ENCODE data around the gene MYCN.
"Not testable (repeated sequence)": the region's sequence is repeated elsewhere in the genome, so short reads cannot be mapped to it uniquely, and the experiment has no call there.

Gene MYCN

DNA sequence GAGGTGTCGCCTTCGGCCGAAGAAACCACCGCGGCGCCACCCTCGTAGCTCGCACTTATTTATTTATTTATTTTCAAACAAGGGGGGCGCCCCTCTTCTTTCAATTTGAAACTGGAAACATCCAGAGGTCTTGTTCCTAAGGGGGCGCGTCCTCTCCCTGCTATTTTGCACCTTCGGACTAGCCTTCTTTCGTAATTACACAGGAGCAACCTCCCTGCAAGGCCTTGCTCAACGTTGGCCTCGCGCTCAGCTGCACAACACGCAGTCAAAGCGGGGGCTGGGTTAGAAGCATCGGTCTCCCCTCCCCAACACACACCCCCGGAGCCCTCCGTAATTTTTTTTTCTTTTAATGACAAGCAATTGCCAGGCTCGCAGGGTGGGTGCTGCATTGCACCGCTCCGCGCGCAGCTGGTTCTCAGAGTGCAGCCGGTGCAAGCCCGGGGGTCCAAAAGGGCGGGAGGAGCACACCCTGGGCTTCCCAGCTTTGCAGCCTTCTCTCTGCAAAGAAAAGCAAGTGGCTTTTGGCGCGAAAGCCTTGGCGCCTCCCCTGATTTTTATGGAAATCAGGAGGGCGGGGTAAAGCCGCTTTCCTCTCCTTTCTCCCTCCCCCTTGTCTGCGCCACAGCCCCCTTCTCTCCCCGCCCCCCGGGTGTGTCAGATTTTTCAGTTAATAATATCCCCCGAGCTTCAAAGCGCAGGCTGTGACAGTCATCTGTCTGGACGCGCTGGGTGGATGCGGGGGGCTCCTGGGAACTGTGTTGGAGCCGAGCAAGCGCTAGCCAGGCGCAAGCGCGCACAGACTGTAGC, at the start of gene MYCN:
Gene MYCN, plus strand, starts transcription at position 697 of the 807 bp plus-strand sequence. CDS start 1,515 bp downstream, outside the sequence.
- peak in 1 of 2 experiments; percentile 35 for DNase-seq

DNA sequence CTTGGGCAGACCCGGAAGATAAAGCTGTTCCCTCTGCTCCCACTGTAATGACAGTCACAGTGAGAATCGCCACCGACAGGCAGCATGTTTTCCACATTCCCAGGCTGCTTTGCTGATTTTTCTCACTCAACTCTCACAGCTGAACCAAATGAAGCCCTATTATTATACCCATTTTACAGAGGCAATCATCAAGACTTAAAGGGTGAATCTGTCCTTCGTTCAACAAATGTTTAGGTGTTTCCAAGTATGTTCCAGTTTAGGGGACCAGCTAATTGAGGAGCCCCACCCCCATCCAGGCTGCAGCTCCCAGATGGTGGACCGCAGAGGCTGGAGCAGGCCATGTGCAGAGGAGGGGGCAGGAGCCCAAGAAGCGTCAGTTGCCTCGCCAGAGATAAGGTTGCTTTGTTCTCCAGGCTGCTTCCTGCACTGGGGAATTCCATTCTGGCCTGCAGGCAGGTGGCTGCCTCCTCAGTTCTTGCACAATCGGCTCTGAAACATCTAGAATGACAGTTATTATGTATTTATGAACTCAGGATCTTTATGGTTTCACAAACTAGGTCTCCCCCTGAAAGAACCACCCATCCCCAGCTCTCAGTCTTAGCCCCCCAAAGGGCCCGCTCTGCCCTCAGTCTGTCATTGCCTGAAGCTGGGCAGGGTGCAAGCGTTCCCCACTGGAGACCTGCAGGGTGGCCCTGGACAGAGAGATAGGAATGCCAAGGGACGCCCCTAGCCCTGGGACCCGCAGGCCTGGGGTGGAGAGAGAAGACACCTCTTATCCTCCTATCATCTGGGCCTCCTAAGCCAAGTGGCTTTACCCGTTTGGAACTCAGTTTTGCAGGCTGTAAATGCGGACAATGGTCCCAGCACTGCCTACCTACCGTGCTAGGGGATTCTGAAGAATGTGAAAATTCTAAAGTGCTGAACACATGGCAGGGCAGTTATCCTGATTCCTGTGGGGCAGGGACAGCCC, 49.1 kb upstream of the MYCN start:
- no peak for DNase-seq

DNA sequence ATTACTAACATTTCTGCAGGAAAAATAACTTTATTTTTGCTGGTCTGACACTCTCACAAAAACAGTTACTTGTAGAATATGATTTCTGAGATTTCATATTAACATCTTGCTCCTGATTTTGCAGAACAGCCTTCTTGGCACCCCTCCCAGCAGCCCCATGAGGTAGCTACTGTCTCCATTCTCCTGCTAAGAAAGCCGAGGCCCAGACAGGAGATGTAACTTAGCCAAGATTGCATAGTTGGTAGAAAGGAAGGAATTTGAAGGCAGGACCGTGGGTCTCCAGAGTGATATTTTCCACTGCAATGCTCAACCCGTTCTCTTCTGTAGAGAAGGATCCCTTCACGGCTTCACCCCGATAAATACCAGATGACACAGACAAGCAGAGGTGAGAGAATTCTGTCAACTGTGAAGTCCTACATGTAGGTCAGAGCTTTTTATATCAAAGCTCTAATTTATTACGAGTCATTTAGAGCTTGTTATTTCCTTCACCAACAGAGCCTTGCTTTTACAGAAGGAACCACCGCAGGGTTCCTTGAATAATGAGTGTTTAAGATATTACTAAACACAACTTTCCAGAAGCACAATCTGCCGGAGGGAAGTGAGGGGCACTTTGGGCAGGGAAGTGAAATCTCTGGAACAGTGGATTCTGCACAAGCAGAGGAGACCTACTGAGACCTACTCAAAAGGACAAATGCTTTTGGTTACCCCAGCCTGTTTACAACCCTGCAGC, 48.0 kb upstream of the MYCN start:
- DNase-seq: no peak

DNA sequence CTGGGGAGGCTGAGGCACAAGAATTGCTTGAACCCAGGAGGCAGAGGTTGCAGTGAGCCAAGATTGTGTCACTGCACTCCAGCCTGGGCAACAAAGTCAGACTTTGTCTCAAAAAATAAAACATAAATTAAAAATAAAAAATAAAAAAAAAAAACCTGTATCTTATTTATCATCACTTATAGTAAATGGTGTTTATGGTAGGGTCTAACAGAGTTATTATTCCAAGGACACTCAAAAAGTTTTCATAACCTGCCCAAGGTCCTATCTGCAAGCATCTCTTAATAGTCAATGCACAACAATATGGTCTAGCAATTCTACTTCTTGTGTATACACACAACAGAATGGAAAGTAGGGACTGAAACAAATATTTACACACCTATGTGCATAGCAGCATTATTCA, 47.3 kb upstream of the MYCN start:
- no peak for DNase-seq

DNA sequence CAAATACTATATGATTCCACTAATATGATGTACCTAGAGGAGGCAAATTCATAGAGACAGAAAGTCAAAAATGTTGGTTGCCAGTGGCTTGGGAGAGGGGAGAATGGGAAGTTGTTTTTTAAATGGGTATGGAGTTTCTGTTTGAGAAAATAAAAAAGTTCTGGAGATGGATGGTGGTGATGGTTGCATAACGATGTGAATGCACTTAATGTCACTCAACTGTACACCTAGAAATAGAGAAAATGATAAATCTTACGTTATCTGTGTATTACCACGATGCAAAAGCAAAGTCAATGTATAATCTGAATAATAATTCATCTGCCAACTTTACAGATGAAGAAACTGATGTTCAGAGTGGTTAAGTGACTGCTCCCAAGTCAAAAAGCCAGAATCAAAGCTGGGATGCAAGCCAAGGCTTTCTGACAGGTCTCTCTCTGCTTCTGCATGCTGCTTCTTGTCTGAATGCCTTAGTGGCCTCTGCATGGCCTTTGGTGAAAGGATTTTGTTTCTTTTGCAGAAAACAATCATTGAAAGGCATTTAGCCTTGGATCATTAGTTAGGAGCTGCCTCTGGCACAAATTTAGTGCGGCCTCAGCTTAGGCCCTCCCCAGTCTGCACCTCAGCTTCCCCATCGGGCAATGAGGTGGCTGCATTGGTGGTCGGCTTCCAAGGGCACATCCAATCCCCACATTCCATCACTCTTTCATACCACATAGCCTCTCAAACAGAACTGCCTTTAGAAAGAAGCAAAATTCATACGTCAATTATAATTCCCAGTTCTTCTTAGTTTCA, 46.5 kb upstream of the MYCN start:
- DNase-seq: no peak

DNA sequence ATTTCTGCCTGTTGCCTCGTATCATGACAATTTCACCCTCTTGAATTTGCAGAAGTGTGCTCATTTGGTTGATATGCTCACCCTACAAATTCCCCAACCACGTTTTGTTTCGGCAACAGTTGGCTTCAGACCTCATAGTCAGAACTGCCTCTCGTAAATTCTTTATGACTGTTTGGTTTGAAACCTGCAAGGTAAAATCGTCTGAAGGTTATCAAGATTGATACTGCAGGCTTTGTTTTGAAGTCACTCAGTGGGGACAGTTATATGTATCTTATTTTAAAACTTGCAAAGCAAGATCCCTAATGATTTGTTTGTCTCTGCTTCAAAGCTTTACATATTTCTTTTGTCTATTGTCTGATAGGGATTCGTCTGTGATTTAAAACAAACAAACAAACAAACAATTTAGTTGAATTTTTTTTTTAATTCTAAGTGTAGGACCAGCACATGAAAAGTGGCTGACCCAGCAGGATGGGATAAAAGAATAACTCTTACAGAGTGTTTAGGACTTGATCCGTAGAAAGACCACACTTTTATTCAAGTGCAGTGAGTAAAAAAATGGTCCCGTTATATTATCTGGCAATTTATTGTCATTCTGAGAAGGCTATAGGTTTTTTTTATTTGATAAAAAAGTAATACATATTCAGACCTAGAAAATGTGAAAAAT, 45.7 kb upstream of the MYCN start:
- DNase-seq: no peak

DNA sequence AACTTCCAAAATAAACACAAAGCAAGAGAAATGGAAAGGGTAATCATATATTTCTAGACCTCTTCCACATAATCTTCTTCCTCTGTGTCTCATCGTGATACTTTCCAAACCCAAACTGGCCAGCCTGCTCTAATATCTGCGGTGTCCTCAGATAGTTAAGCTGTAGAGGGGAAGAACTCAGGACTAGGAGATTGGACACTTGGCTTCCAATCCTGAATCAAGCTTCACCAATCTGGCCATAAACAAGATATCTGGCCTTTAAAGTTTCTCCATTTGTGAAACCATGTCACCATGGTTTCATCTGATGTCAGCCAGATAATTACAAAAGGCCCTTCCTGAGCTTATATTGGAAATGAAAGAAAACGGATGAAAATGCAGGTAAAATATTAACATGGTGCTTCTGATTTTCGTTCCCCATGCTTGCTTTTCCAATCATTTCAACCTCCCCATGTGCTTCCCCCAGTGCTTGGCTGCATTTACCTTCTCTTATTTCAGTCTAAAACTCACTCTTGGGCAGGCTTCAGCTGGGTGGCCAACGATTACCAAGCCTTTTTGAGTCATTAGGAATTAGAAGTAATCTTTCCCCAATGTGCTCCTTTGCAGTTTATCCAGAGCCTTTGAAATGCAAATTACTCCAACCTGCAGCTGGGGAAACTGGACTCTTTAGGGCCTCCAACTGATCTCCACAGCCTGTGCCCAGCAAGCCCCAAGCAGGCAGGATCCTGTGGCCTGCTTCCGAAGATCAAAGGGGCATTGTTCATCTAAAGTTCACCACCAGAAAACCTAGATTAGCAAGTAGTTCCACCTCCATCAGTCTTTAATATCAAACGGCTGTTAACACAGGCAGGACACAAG, 44.5 kb upstream of the MYCN start:
- DNase-seq: no peak

DNA sequence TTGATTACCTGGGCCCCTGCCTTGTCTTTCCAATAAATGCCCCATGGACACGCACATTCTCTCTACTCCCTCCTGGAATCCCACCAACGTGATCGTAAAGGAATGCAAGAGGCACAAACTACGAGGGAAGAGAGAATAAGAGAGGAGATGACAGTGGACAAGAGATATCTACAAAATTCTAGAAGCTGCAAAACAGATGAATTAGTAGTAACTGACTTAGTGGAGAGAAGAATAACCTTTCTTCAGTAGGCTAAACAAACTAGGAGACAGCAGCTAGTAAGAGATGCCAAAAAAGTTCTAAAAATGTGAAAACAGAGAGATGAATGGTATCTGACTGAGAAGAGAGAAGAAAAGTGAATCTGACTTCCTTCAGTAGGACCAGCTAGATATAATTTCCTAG, 43.5 kb upstream of the MYCN start:
- no peak for DNase-seq

DNA sequence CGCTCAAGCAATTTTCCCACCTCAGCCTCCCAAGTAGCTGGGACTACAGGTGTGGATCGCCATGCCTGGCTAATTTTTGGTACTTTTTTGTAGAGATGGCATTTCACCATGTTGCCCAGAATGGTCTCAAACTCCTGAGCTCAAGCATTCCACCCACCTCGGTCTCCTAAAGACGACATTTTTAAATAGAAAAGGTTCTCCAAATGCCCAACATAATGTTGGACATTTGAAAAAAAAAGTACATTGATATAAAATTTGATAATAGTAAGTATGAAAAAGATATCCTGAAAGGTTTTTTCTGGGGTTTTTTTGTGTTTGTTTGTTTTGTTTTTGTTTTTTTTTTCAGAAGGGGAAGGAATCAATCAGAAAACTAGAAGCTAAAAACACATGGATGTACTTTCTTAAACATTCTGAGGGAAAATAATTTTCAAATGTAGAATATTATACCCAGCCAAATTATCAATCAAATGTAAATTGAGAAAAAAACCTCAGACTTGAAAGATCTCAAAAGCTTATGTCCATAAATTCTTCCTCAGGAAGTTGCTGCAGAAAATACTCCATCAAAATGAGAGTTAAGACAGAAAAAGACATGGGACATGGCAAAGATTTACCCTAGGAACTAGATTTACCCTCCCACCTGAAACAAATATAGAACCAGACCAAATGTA, 42.8 kb upstream of the MYCN start:
- no peak for DNase-seq

DNA sequence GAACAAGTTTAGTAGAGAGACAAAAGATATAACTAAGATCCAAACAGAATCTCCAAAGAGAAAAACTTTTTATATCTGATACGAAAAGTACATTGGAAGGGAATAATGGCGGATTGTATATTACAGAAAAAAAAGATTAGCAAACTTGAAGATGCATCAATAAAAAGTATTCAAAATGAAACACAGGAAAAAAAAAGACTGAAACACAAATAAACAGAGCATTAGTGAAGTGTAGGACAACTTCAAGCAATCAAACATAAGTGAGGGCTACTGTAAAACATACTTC, 41.1 kb upstream of the MYCN start:
- DNase-seq: no peak

DNA sequence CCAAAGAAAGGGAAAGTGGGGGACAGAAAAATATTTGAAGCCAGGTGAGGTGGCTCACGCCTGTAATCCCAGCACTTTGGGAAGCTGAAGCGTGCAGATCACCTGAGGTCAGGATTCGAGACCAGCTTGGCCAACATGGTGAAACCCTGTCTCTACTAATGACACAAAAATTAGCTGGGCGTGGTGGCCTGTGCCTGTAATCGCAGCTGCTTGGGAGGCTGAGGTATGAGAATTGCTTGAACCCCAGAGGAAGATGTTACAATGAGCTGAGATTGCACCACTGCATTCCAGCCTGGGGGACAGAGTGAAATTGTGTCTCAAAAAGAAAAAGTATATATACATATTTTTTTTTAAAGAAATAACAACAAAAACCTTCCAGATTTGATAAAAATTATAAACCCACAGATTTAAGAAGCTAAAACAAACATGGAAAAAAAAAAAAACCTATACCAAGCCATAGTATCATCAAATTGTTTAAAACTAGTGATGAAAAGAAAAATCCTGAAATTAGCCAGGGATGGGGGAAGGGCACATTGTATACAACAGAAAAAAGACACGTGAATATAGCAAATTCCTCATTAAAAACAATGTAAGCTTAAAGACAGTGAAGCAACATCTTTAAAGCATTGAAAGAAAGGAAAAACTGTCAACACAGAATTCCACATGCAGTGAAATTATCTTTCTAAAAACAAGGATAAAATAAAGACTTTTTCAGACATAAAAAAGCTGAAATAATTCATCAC, 40.4 kb upstream of the MYCN start:
- DNase-seq: no peak

DNA sequence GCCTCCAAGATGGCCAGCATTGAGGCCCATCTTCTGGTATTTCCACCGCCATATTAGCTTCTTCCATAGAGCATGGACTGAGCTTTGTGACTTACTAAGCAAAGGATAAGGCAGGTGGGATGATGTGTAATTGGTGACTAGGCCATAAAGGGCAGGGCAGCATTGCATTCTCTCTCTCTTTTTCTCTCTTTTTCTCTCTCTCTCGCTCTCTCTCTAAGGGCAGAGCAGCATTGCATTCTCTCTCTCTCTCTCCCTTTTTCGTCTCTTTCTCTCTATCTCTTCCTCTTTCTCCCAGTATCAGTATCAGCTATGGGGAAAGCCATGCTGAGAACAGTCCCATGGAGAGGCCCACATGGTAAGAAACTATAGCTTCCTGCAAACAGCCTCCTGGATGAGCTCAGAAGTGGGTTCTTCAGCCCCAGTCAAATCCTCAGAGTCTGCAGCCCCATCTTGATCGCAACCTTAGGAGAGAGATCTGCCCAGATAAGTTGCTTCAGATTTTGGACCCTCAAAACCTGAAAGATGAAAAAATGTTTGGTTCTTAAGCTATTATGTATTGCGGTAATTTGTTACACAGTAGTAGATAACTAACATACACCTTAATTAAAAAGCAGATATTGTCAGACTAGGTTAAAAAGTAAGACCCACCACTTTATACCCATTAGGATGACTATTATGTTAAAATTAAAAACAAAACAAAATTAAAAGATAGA, 39.1 kb upstream of the MYCN start:
- DNase-seq: no peak

DNA sequence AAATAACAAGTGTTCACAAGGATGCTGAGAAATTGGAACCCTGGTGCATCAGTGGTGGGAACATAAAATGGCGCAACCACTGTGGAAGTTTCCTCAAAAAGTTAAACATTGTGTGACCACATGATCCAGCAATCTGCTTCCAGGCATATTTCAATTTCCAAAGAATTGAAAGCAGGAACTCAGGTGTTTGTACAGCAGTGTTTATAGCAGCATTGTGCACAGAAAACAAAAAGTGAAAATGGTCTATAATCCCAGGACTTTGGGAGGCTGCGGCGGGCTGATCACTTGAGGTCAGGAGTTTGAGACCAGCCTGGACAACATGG, 38.6 kb upstream of the MYCN start:
- no peak for DNase-seq

DNA sequence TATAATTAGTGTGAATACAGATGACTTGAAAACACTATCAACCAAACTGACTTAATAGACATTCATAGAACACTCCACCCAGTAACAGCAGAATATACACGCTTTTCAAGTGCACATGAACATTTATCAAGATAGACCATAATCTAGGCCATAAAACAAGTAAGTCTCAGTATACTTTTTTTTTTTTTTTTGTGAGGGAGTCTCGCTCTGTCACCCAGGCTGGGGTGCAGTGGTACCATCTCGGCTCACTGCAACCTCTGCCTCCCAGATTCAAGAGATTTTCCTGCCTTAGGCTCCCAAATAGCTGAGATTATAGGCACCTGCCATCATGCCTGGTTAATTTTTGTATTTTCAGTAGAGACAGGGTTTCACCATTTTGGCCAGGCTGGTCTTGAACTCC, 36.4 kb upstream of the MYCN start:
- not testable (repeated sequence) for DNase-seq

DNA sequence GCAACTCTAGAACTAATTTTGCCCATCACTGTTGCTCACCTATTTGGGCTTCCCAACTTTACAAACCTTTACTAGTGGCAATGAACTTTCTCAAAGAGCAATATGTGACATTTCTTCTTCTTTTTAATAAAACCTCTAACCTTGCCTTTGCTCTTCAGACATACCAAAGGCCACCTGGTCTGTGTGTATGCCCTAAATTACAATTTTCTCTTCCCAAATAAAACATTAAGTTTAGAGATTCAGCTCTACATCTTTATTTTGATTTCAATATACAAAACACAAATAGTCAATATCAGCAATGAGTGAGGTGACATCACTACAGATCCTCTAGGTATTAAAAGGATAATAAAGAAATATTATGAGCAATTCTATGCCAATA, 35.1 kb upstream of the MYCN start:
- DNase-seq: no peak

DNA sequence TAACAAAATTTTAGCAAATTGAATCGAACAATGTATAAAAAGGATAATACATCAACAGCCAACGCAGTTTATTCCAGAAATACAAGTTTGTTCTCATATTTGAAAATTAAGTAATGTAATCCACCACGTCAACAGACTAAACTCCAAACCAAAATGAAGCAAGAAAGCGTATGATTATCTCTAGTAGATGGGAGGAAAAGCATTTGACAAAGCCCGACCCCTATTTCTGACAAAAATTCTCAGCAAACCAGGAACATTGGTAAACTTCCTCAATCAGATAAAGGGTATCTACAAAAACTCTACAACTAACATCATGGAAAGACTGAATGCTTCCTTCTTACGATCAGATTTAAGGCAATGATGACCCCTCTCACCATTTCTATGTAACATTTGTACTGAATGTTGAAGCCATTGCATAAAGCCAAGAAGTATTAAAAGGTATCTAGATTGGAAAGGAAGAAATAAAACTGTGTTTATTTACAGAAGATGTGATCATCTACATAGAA, 34.3 kb upstream of the MYCN start:
- no peak for DNase-seq

DNA sequence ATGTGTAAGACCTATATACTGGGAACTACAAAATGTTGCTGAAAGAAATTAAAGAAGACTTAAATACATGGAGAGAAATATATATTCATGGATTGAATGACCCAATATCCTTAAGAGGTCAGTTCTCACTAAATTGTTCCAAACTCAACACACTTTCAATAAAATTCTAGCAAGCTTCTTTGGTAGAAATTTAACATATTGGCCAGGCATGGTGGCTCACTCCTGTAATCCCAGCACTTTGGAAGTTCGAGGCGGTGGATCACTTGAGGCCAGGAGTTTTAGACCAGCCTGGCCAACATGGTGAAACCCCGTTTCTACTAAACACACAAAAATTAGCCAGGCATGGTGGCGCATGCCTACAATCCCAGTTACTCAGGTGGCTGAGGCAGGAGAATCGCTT, 33.6 kb upstream of the MYCN start:
- DNase-seq: no peak

DNA sequence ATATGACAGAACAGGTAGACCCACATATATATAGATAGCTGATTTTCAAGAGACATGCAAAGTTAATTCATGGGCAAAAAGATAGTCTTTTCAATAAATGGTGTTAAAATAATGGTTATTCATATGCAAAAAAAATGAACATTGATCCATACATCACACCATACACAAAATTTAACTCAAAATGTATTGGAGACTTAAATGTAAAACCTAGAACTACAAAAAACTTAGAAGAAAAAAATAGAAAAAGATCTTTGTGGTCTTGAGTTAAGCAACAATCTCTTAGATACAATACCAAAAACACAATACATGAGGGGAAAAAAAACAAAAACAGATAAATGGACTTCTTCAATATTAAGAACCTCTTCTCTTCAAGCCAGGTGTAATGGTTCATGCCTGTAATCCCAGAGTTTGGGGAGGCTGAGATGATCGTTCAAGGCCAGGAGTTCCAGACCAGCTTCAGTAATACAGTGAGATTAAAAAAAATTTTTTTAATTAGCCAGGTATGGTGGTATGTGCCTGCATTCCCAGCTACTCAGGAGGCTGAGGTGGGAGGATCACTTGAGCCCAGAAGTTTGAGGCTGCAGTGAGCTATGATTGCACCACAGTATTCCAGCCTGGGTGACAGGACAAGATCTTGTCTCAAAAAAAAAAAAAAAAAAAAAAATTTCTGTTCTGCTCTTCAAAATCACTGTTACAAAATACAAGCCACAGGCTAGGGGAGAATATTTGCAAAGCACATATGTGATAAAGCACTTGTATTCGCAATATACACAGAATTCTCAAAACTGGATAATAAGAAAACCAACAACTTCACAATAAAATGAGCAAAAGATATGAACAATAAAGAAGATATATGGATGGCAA, 32.7 kb upstream of the MYCN start:
- no peak for DNase-seq
